GM19324 (cell line): ENCODE measurements around the gene COLEC12.

Experiments
- ATAC-seq: cut with Tn5 transposase; IDR thresholded peaks from one replicate; pipeline ENCODE4 v1.9.1; 2021; ENCODE audit warnings: mild to moderate bottlenecking, moderate library complexity; ENCODE audit not compliant: unreplicated experiment, low FRiP score

Gene COLEC12

GRCh38 chr18:392928-393573 lies 107.5 kb downstream of the COLEC12 start:
- no peak for ATAC-seq

GRCh38 chr18:390741-391478 lies 109.6 kb downstream of the COLEC12 start:
- no peak for ATAC-seq

GRCh38 chr18:389658-390357 lies 110.7 kb downstream of the COLEC12 start:
- no peak for ATAC-seq

- no peak for ATAC-seq
Measured at GRCh38 chr18:388200-388599, 112.3 kb downstream of the COLEC12 start.

- no peak for ATAC-seq
Measured at GRCh38 chr18:386994-387393, 113.5 kb downstream of the COLEC12 start.

- ATAC-seq, result no peak
Measured at GRCh38 chr18:384897-385296, 115.6 kb downstream of the COLEC12 start.

GRCh38 chr18:383135-383534 lies 117.4 kb downstream of the COLEC12 start:
- no peak for ATAC-seq

GRCh38 chr18:382423-382984 lies 118.0 kb downstream of the COLEC12 start:
- ATAC-seq, result no peak

GRCh38 chr18:379681-380330 lies 120.7 kb downstream of the COLEC12 start:
- ATAC-seq, result no peak

GRCh38 chr18:378079-378478 lies 122.4 kb downstream of the COLEC12 start:
- ATAC-seq, result no peak

GRCh38 chr18:377088-377487 lies 123.4 kb downstream of the COLEC12 start:
- ATAC-seq, result no peak

- ATAC-seq, result no peak
Measured at GRCh38 chr18:376311-376710, 124.2 kb downstream of the COLEC12 start.

- ATAC-seq, result peak; percentile 72
Measured at GRCh38 chr18:374721-375168, 125.8 kb downstream of the COLEC12 start.

- no peak for ATAC-seq
Measured at GRCh38 chr18:373780-374179, 126.7 kb downstream of the COLEC12 start.

- no peak for ATAC-seq
Measured at GRCh38 chr18:371609-371982, 128.9 kb downstream of the COLEC12 start.

GRCh38 chr18:370751-371608 lies 129.5 kb downstream of the COLEC12 start:
- ATAC-seq, result no peak

- ATAC-seq, result no peak
Measured at GRCh38 chr18:369224-370015, 131.1 kb downstream of the COLEC12 start.

GRCh38 chr18:366466-367061 lies 133.9 kb downstream of the COLEC12 start:
- no peak for ATAC-seq

GRCh38 chr18:365651-366050 lies 134.8 kb downstream of the COLEC12 start:
- no peak for ATAC-seq
